Kidney (tissue), 14 donors: ENCODE results near the gene PPFIBP1. TPM values are rescaled to one million over a fixed set of nuclear protein-coding genes. Genes with fewer than 3 reads are reported as not detected.
A peak's percentile ranks its signal among the peaks of the same experiment; 100 is the strongest.

ENCODE experiments used
- DNase-seq, 5 donors: peaks; one replicate each; pipeline ENCODE4 v3.0.0-alpha.2; 2013 to 2020
- FAIRE-seq: peaks from 2 replicates; lab custom pipeline; 2012; peaks lifted over from hg19 to GRCh38; lab: Jason Lieb, UNC
- H3K27ac ChIP-seq, 2 donors: one replicate each; pipeline ENCODE4 v1.7.0; 2013; ENCODE audit warnings: low read depth in 2 of 2, low read length in 2 of 2, inconsistent platforms in 1 of 2
- H3K27me3 ChIP-seq: one replicate; pipeline ENCODE4 v1.7.1; 2013; ENCODE audit warnings: low read length, inconsistent platforms; ENCODE audit not compliant: control insufficient read depth, insufficient read depth
- H3K36me3 ChIP-seq, 3 donors: one replicate each; pipeline versions ENCODE4 v1.7.0 to v1.7.1; 2013; ENCODE audit warnings: low read length in 3 of 3, control low read depth in 1 of 3, inconsistent platforms in 1 of 3; ENCODE audit not compliant: insufficient read depth in 3 of 3, control insufficient read depth in 2 of 3
- H3K4me1 ChIP-seq, 3 donors: one replicate each; pipeline versions ENCODE4 v1.7.0 to v1.7.1; 2013; ENCODE audit warnings: low read length in 3 of 3, inconsistent platforms in 1 of 3, low read depth in 1 of 3; ENCODE audit not compliant: control insufficient read depth in 2 of 3, insufficient read depth in 2 of 3
- H3K4me3 ChIP-seq, 3 donors: one replicate each; pipeline versions ENCODE4 v1.7.0 to v1.8.1; 2013; ENCODE audit warnings: low read length in 3 of 3, control low read depth in 1 of 3, inconsistent platforms in 1 of 3
- H3K9ac ChIP-seq, 3 donors: one replicate each; pipeline versions ENCODE4 v1.7.0 to v1.7.1; 2013; ENCODE audit warnings: low read length in 3 of 3, control low read depth in 1 of 3, inconsistent platforms in 1 of 3
- H3K9me3 ChIP-seq, 3 donors: one replicate each; pipeline versions ENCODE4 v1.7.0 to v1.7.1; 2013; ENCODE audit warnings: low read length in 3 of 3, control low read depth in 1 of 3, inconsistent platforms in 1 of 3; ENCODE audit not compliant: control insufficient read depth in 2 of 3, insufficient read depth in 1 of 3
- CTCF ChIP-seq: IDR thresholded peaks from 3 replicates; pipeline ENCODE4 v1.5.1; 2012; ENCODE audit warnings: mild to moderate bottlenecking, moderate library complexity, borderline replicate concordance; ENCODE audit not compliant: insufficient read depth; ENCODE audit errors: extremely low read depth
- intact Hi-C: fragments of 100-400 bp; cut with DNase I; formaldehyde crosslinking; loops from one replicate; pipeline ENCODE4 v1.11.1; 2022
- polyA plus RNA-seq: library from polyadenylated mRNA; stranded (reverse); fragments of 350-450 nt; fragmentation: Illumina TruSeq; extraction: RNeasy Lipid Tissue Mini Kit (QIAGEN cat#74804); gene quantifications from one replicate; pipeline ENCODE4 v1.2.3, GENCODE V29; 2014; ENCODE audit warnings: low read depth, low replicate concordance; ENCODE audit not compliant: insufficient read depth
- total RNA-seq: library from RNA; stranded (reverse); fragmentation: NEBNext Ultra II Directional; extraction: Animal tissue kit (Norgen Biotek cat#: 25700); gene quantifications from one replicate; pipeline ENCODE4 v1.2.1, GENCODE V29; 2021
- donor health status: control.
- donor health status: control.
- donor health status: control.
- donor health status: control.
- donor health status: control.
- donor health status: DM: yes; HTN: yes; CAD: no.
- donor health status: Normal renal cell carcinoma (clear cell type).

PPFIBP1 gene
- total and polyA plus RNA-seq, 2 donors from 2014 or later, result 12.7 to 175 TPM

- TF ChIP-seq CTCF, result no peak
- Histone ChIP-seq H3K4me1 (peaks cover 20 to 41% (median 40%) of the 10 kb centered on the region in 3 donors), H3K4me3 (no peak overlapping the region), H3K9ac (no peak overlapping the region), H3K27ac (no peak overlapping the region), H3K9me3 (no peaks in the 10 kb centered on the region), H3K27me3 (no peaks in the 10 kb centered on the region), H3K36me3 (no peaks in the 10 kb centered on the region)
- DNase-seq, result peak in 1 of 5 donors; percentile 15
- FAIRE-seq, result no peak
- intact Hi-C loops, result no loop called here
Observed at GRCh38 chr12:27553941-27554340, 29.9 kb downstream of the PPFIBP1 start.

GRCh38 chr12:27554421-27555186 is 30.6 kb downstream of the PPFIBP1 start:
- H3K4me3 ChIP-seq, result no peak overlapping the region
- intact Hi-C loops, result no loop called here
- peak in 4 of 5 donors; percentile 64 to 88 (median 80) for DNase-seq

GRCh38 chr12:27555361-27555760 is 31.4 kb downstream of the PPFIBP1 start:
- Histone ChIP-seq H3K4me1 (peaks cover 14 to 31% (median 29%) of the 10 kb centered on the region in 3 donors), H3K4me3 (peak overlapping the region in 1 of 3 donors; percentile 7), H3K9me3 (no peaks in the 10 kb centered on the region), H3K27ac (peak overlapping the region; percentile 29 to 39), H3K27me3 (no peaks in the 10 kb centered on the region), H3K9ac (no peak overlapping the region), H3K36me3 (no peaks in the 10 kb centered on the region)
- no peak for TF ChIP-seq CTCF
- peak in 1 of 5 donors; percentile 40 for DNase-seq
- no peak for FAIRE-seq
- intact Hi-C loops, result no loop called here

More at GRCh38 chr12:27554421-27555186, 30.6 kb downstream of the PPFIBP1 start:
- no peak for FAIRE-seq
- Histone ChIP-seq H3K27me3 (no peaks in the 10 kb centered on the region), H3K36me3 (no peaks in the 10 kb centered on the region), H3K9me3 (no peaks in the 10 kb centered on the region), H3K4me1 (peaks cover 17 to 37% (median 35%) of the 10 kb centered on the region in 3 donors), H3K27ac (peak overlapping the region; percentile 29 to 39), H3K9ac (no peak overlapping the region)
- TF ChIP-seq CTCF, result no peak
